HEK293 (cell line): ENCODE measurements around the gene NSFL1C.

Experiments used
- CTCF ChIA-PET: fragments of 350-600 bp; formaldehyde crosslinking; extraction: SDS; loops from one replicate; lab custom pipeline; 2021; ENCODE audit warnings: antibody characterized with exemption; lab: Yijun Ruan, JAX
- POLR2A ChIA-PET: fragments of 300-600 bp; formaldehyde crosslinking; extraction: SDS; loops from one replicate; lab custom pipeline; 2020; ENCODE audit warnings: antibody characterized with exemption, inconsistent platforms; lab: Yijun Ruan, JAX
- H3K27ac ChIP-seq: fragments of 200-500 bp; sonication (Bioruptor generic); 2 replicates; pipeline ENCODE4 v1.5.1; 2014; ENCODE audit warnings: low read depth, low read length, control low read depth, inconsistent platforms; ENCODE audit errors: extremely low read depth
- H3K36me3 ChIP-seq, 2 experiments: fragments of 200-500 bp in 1 of 2; sonication (Bioruptor generic) in 1 of 2; 1 replicate in 1 of 2; 2 replicates in 1 of 2; pipeline ENCODE4 v1.5.1; 2014 to 2017; ENCODE audit warnings: inconsistent platforms in 2 of 2, low read length in 2 of 2; ENCODE audit not compliant: control insufficient read depth in 2 of 2, insufficient read depth in 1 of 2
- H3K4me1 ChIP-seq: fragments of 200-500 bp; sonication (Bioruptor generic); 2 replicates; pipeline ENCODE4 v1.5.1; 2014; ENCODE audit warnings: mild to moderate bottlenecking, low read length, inconsistent platforms; ENCODE audit not compliant: control insufficient read depth, insufficient read depth
- H3K4me3 ChIP-seq: 2 replicates; pipeline ENCODE4 v1.5.1; 2011; ENCODE audit warnings: low read depth, mild to moderate bottlenecking, control low read depth, low read length, moderate library complexity
- H3K9me3 ChIP-seq: fragments of 200-500 bp; sonication (Bioruptor generic); 2 replicates; pipeline ENCODE4 v1.5.1; 2014; ENCODE audit warnings: low read depth, low read length, inconsistent platforms; ENCODE audit not compliant: control insufficient read depth, insufficient read depth
- BCL11A ChIP-seq: fragments of 450-650 bp; formaldehyde crosslinking; IDR thresholded peaks from 2 replicates; pipeline ENCODE4 v1.5.1; 2016; ENCODE audit warnings: low read depth, missing biosample characterization, missing genetic modification characterization
- EGR2 ChIP-seq: fragments of 450-650 bp; formaldehyde crosslinking; IDR thresholded peaks from 2 replicates; pipeline ENCODE4 v1.5.1; 2016; ENCODE audit warnings: low read depth, missing biosample characterization, missing genetic modification characterization
- GLI2 ChIP-seq: fragments of 450-650 bp; formaldehyde crosslinking; IDR thresholded peaks from 2 replicates; pipeline ENCODE4; 2017; ENCODE audit warnings: missing biosample characterization, missing genetic modification characterization, low read depth, borderline replicate concordance
- HOXA7 ChIP-seq: sonication (generic); formaldehyde crosslinking; IDR thresholded peaks from 2 replicates; pipeline ENCODE4 v1.8.1; 2022; ENCODE audit warnings: missing genetic modification reagents, borderline replicate concordance
- KLF9 ChIP-seq: fragments of 450-650 bp; formaldehyde crosslinking; IDR thresholded peaks from 2 replicates; pipeline ENCODE4 v1.5.1; 2016; ENCODE audit warnings: missing biosample characterization, missing genetic modification characterization, low read depth
- OSR2 ChIP-seq: fragments of 450-650 bp; formaldehyde crosslinking; IDR thresholded peaks from 2 replicates; pipeline ENCODE4 v1.5.1; 2016; ENCODE audit warnings: missing biosample characterization, missing genetic modification characterization
- OVOL3 ChIP-seq: fragments of 450-650 bp; formaldehyde crosslinking; IDR thresholded peaks from 2 replicates; pipeline ENCODE4 v1.5.1; 2016; ENCODE audit warnings: missing biosample characterization, missing genetic modification characterization
- ZBTB48 ChIP-seq: fragments of 450-650 bp; formaldehyde crosslinking; IDR thresholded peaks from 2 replicates; pipeline ENCODE4 v1.5.1; 2016; ENCODE audit warnings: missing biosample characterization, missing genetic modification characterization
- ZFP41 ChIP-seq: fragments of 450-650 bp; formaldehyde crosslinking; IDR thresholded peaks from 2 replicates; pipeline ENCODE4 v1.5.1; 2016; ENCODE audit warnings: missing biosample characterization, missing genetic modification characterization, borderline replicate concordance
- ZNF10 ChIP-seq: fragments of 450-650 bp; formaldehyde crosslinking; IDR thresholded peaks from 2 replicates; pipeline ENCODE4 v1.5.1; 2017; ENCODE audit warnings: missing biosample characterization, missing genetic modification characterization
- ZNF112 ChIP-seq: fragments of 450-650 bp; formaldehyde crosslinking; IDR thresholded peaks from 2 replicates; pipeline ENCODE4 v1.5.0; 2017; ENCODE audit warnings: missing biosample characterization, missing genetic modification characterization
- ZNF221 ChIP-seq: fragments of 450-650 bp; formaldehyde crosslinking; IDR thresholded peaks from 2 replicates; pipeline ENCODE4 v1.5.1; 2017; ENCODE audit warnings: missing biosample characterization, missing genetic modification characterization, borderline replicate concordance
- ZNF223 ChIP-seq: fragments of 450-650 bp; formaldehyde crosslinking; IDR thresholded peaks from 2 replicates; pipeline ENCODE4 v1.5.1; 2016; ENCODE audit warnings: missing biosample characterization, missing genetic modification characterization
- ZNF324 ChIP-seq: fragments of 450-650 bp; formaldehyde crosslinking; IDR thresholded peaks from 2 replicates; pipeline ENCODE4 v1.5.1; 2016; ENCODE audit warnings: missing biosample characterization, missing genetic modification characterization
- ZNF366 ChIP-seq: fragments of 450-650 bp; formaldehyde crosslinking; conservative IDR thresholded peaks from 2 replicates; pipeline ENCODE4 v1.5.1; 2016; ENCODE audit warnings: missing biosample characterization, missing genetic modification characterization
- ZNF510 ChIP-seq: fragments of 450-650 bp; formaldehyde crosslinking; IDR thresholded peaks from 2 replicates; pipeline ENCODE4 v1.5.1; 2018; ENCODE audit warnings: mild to moderate bottlenecking, missing genetic modification characterization, missing biosample characterization; ENCODE audit not compliant: insufficient replicate concordance
- ZNF558 ChIP-seq: fragments of 450-650 bp; formaldehyde crosslinking; IDR thresholded peaks from 2 replicates; pipeline ENCODE4 v1.5.1; 2016; ENCODE audit warnings: missing biosample characterization, missing genetic modification characterization
- ZNF623 ChIP-seq: fragments of 450-650 bp; formaldehyde crosslinking; IDR thresholded peaks from 2 replicates; pipeline ENCODE4 v1.5.1; 2016; ENCODE audit warnings: missing biosample characterization, missing genetic modification characterization
- ZNF629 ChIP-seq: fragments of 450-650 bp; formaldehyde crosslinking; IDR thresholded peaks from 2 replicates; pipeline ENCODE4 v1.5.1; 2017; ENCODE audit warnings: missing biosample characterization, missing genetic modification characterization
- ZNF658 ChIP-seq: fragments of 450-650 bp; formaldehyde crosslinking; IDR thresholded peaks from 2 replicates; pipeline ENCODE4; 2016; ENCODE audit warnings: missing biosample characterization, missing genetic modification characterization
- ZNF677 ChIP-seq: fragments of 450-650 bp; IDR thresholded peaks from 2 replicates; pipeline ENCODE4 v1.5.0; 2018; ENCODE audit warnings: missing biosample characterization, mild to moderate bottlenecking, missing genetic modification characterization, moderate library complexity
- ZNF707 ChIP-seq: fragments of 450-650 bp; formaldehyde crosslinking; IDR thresholded peaks from 2 replicates; pipeline ENCODE4 v1.5.1; 2016; ENCODE audit warnings: missing biosample characterization, missing genetic modification characterization
- ZSCAN30 ChIP-seq: fragments of 450-650 bp; IDR thresholded peaks from 2 replicates; pipeline ENCODE4 v1.5.1; 2018; ENCODE audit warnings: missing biosample characterization, mild to moderate bottlenecking, missing genetic modification characterization, moderate library complexity
- TF ChIP-seq, protein P1 (sequence below): fragments of 450-650 bp; formaldehyde crosslinking; IDR thresholded peaks from 2 replicates; pipeline ENCODE4 v1.5.1; 2016; ENCODE audit warnings: missing biosample characterization, missing genetic modification characterization
- TF ChIP-seq, protein P2 (sequence below): fragments of 450-650 bp; formaldehyde crosslinking; IDR thresholded peaks from 2 replicates; pipeline ENCODE4 v1.5.1; 2016; ENCODE audit warnings: missing biosample characterization, missing genetic modification characterization
- TF ChIP-seq, protein P3 (sequence below): fragments of 450-650 bp; formaldehyde crosslinking; IDR thresholded peaks from 2 replicates; pipeline ENCODE4 v1.5.1; 2016; ENCODE audit warnings: missing biosample characterization, missing genetic modification characterization, borderline replicate concordance
- TF ChIP-seq, protein P4 (sequence below): fragments of 450-650 bp; formaldehyde crosslinking; IDR thresholded peaks from 2 replicates; pipeline ENCODE4 v1.5.1; 2017; ENCODE audit warnings: missing biosample characterization, mild to moderate bottlenecking, missing genetic modification characterization, moderate library complexity

The NSFL1C gene

DNA sequence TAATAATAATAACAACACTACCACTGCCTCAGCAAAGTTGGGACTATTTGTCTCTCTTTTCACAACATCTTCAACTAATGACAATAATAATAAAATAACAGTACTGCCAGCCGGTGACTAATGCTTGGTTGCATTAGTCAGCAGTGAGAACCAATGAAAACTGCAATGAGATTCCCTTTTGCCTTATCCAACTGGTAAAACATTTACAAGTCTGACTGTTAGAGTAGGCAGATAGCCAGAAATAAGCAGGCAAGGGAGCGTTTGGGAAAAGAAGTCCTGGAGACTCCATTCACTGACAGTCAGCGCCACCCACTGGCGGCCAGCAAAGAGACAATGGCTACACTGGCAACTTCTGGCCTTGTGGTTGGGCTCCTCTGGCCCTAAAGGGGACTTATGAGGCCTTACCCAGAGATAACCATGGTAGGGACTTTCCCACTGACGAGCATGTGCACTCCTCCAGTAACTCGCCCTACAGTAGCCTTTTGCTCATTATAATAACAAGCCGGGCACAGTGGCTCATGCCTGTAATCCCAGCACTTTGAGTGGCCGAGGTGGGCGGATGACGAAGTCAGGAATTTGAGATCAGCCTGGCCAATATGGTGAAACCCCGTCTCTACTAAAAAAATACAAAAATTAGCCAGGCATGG lies 3.4 kb upstream of the NSFL1C start:
- no peak overlapping the region for H3K27ac ChIP-seq
- ChIA-PET POLR2A (no interaction called here), CTCF (interaction anchor here (0.7 to 5.0 kb wide), 9 partner anchors 11 to 343 kb away, joined by 3 to 60 read pairs (median 3); no protein-coding TSS in a partner anchor)
- H3K4me1 ChIP-seq = peaks cover 8% of the 10 kb centered on the region
- H3K36me3 ChIP-seq = peaks cover 0 to 5% of the 10 kb centered on the region in 2 experiments; a peak in 1 of 3 replicates
- no peak overlapping the region for H3K4me3 ChIP-seq
- no peaks in the 10 kb centered on the region for H3K9me3 ChIP-seq
- TF ChIP-seq, protein P1, sequence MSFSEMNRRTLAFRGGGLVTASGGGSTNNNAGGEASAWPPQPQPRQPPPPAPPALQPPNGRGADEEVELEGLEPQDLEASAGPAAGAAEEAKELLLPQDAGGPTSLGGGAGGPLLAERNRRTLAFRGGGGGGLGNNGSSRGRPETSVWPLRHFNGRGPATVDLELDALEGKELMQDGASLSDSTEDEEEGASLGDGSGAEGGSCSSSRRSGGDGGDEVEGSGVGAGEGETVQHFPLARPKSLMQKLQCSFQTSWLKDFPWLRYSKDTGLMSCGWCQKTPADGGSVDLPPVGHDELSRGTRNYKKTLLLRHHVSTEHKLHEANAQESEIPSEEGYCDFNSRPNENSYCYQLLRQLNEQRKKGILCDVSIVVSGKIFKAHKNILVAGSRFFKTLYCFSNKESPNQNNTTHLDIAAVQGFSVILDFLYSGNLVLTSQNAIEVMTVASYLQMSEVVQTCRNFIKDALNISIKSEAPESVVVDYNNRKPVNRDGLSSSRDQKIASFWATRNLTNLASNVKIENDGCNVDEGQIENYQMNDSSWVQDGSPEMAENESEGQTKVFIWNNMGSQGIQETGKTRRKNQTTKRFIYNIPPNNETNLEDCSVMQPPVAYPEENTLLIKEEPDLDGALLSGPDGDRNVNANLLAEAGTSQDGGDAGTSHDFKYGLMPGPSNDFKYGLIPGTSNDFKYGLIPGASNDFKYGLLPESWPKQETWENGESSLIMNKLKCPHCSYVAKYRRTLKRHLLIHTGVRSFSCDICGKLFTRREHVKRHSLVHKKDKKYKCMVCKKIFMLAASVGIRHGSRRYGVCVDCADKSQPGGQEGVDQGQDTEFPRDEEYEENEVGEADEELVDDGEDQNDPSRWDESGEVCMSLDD (tag by site-specific recombination) = no peak
- TF ChIP-seq ZNF112 (no peak), GLI2 (tag by site-specific recombination) (no peak), ZNF658 (tag by site-specific recombination) (no peak), ZNF223 (tag by site-specific recombination) (no peak), KLF9 (tag by site-specific recombination) (no peak), ZSCAN30 (tag by site-specific recombination) (peak; percentile 69; the same call in 1 of the 2 replicates), ZNF510 (no peak), ZNF629 (tag by site-specific recombination) (peak; percentile 55; the same call in 1 of the 2 replicates), ZNF10 (tag by site-specific recombination) (peak; percentile 67; the same call in 1 of the 2 replicates), ZNF366 (tag by site-specific recombination) (peak; percentile 76), OVOL3 (tag by site-specific recombination) (no peak), OSR2 (0 out of 2 replicates have a peak, but pooled peaks have one; percentile 37), BCL11A (tag by site-specific recombination) (no peak), ZNF221 (tag by site-specific recombination) (no peak), ZBTB48 (tag by site-specific recombination) (peak; percentile 81), HOXA7 (CRISPR knock-in tag) (no peak), ZNF558 (tag by site-specific recombination) (0 out of 2 replicates have a peak, but pooled peaks have one; percentile 15), ZFP41 (tag by site-specific recombination) (no peak), ZNF707 (tag by site-specific recombination) (no peak), ZNF623 (no peak), EGR2 (tag by site-specific recombination) (peak; percentile 53; the same call in 1 of the 2 replicates), ZNF324 (tag by site-specific recombination) (no peak), ZNF677 (tag by site-specific recombination) (no peak)
- TF ChIP-seq, protein P2, sequence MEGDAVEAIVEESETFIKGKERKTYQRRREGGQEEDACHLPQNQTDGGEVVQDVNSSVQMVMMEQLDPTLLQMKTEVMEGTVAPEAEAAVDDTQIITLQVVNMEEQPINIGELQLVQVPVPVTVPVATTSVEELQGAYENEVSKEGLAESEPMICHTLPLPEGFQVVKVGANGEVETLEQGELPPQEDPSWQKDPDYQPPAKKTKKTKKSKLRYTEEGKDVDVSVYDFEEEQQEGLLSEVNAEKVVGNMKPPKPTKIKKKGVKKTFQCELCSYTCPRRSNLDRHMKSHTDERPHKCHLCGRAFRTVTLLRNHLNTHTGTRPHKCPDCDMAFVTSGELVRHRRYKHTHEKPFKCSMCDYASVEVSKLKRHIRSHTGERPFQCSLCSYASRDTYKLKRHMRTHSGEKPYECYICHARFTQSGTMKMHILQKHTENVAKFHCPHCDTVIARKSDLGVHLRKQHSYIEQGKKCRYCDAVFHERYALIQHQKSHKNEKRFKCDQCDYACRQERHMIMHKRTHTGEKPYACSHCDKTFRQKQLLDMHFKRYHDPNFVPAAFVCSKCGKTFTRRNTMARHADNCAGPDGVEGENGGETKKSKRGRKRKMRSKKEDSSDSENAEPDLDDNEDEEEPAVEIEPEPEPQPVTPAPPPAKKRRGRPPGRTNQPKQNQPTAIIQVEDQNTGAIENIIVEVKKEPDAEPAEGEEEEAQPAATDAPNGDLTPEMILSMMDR = peak; percentile 89
- TF ChIP-seq, protein P3, sequence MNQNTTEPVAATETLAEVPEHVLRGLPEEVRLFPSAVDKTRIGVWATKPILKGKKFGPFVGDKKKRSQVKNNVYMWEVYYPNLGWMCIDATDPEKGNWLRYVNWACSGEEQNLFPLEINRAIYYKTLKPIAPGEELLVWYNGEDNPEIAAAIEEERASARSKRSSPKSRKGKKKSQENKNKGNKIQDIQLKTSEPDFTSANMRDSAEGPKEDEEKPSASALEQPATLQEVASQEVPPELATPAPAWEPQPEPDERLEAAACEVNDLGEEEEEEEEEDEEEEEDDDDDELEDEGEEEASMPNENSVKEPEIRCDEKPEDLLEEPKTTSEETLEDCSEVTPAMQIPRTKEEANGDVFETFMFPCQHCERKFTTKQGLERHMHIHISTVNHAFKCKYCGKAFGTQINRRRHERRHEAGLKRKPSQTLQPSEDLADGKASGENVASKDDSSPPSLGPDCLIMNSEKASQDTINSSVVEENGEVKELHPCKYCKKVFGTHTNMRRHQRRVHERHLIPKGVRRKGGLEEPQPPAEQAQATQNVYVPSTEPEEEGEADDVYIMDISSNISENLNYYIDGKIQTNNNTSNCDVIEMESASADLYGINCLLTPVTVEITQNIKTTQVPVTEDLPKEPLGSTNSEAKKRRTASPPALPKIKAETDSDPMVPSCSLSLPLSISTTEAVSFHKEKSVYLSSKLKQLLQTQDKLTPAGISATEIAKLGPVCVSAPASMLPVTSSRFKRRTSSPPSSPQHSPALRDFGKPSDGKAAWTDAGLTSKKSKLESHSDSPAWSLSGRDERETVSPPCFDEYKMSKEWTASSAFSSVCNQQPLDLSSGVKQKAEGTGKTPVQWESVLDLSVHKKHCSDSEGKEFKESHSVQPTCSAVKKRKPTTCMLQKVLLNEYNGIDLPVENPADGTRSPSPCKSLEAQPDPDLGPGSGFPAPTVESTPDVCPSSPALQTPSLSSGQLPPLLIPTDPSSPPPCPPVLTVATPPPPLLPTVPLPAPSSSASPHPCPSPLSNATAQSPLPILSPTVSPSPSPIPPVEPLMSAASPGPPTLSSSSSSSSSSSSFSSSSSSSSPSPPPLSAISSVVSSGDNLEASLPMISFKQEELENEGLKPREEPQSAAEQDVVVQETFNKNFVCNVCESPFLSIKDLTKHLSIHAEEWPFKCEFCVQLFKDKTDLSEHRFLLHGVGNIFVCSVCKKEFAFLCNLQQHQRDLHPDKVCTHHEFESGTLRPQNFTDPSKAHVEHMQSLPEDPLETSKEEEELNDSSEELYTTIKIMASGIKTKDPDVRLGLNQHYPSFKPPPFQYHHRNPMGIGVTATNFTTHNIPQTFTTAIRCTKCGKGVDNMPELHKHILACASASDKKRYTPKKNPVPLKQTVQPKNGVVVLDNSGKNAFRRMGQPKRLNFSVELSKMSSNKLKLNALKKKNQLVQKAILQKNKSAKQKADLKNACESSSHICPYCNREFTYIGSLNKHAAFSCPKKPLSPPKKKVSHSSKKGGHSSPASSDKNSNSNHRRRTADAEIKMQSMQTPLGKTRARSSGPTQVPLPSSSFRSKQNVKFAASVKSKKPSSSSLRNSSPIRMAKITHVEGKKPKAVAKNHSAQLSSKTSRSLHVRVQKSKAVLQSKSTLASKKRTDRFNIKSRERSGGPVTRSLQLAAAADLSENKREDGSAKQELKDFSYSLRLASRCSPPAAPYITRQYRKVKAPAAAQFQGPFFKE (tag by site-specific recombination) = no peak
- TF ChIP-seq, protein P4, sequence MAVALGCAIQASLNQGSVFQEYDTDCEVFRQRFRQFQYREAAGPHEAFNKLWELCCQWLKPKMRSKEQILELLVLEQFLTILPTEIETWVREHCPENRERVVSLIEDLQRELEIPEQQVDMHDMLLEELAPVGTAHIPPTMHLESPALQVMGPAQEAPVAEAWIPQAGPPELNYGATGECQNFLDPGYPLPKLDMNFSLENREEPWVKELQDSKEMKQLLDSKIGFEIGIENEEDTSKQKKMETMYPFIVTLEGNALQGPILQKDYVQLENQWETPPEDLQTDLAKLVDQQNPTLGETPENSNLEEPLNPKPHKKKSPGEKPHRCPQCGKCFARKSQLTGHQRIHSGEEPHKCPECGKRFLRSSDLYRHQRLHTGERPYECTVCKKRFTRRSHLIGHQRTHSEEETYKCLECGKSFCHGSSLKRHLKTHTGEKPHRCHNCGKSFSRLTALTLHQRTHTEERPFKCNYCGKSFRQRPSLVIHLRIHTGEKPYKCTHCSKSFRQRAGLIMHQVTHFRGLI (tag by site-specific recombination) = peak; percentile 98
